Activated CD8-positive, alpha-beta memory T cell treated with anti-CD3 and anti-CD28 coated beads, Interleukin-2, amount 50 U/mL, for 24 hours (primary cell): Measurements from ENCODE around the gene ADAMTS18.

ENCODE experiments used
- DNase-seq: peaks from one replicate; pipeline ENCODE4 v3.0.0-alpha.2; 2020; ENCODE audit errors: extremely low read depth

ADAMTS18 gene

GRCh38 chr16:77437859-77438258 lies 3.0 kb upstream of the ADAMTS18 start:
- no peak for DNase-seq

- DNase-seq: no peak
Measured at GRCh38 chr16:77435272-77435820, 512 bp upstream of the ADAMTS18 start.

GRCh38 chr16:77434022-77434529 lies 758 bp downstream of the ADAMTS18 start:
- no peak for DNase-seq

- no peak for DNase-seq
Measured at GRCh38 chr16:77433146-77433545, 1.7 kb downstream of the ADAMTS18 start.

GRCh38 chr16:77432264-77432663 lies 2.6 kb downstream of the ADAMTS18 start:
- DNase-seq: no peak

- DNase-seq: no peak
Measured at GRCh38 chr16:77430787-77431585, 3.8 kb downstream of the ADAMTS18 start.

GRCh38 chr16:77430360-77430759 lies 4.5 kb downstream of the ADAMTS18 start:
- no peak for DNase-seq

- no peak for DNase-seq
Measured at GRCh38 chr16:77424871-77425604, 9.8 kb downstream of the ADAMTS18 start.

- DNase-seq: no peak
Measured at GRCh38 chr16:77422196-77422784, 12.5 kb downstream of the ADAMTS18 start.

GRCh38 chr16:77416939-77417480 lies 17.8 kb downstream of the ADAMTS18 start:
- DNase-seq: no peak

GRCh38 chr16:77414752-77415231 lies 20.0 kb downstream of the ADAMTS18 start:
- DNase-seq: no peak

- no peak for DNase-seq
Measured at GRCh38 chr16:77410449-77410848, 24.4 kb downstream of the ADAMTS18 start.

GRCh38 chr16:77409311-77409710 lies 25.5 kb downstream of the ADAMTS18 start:
- DNase-seq: no peak

GRCh38 chr16:77408607-77409006 lies 26.2 kb downstream of the ADAMTS18 start:
- DNase-seq: no peak

GRCh38 chr16:77406680-77407079 lies 28.2 kb downstream of the ADAMTS18 start:
- DNase-seq: no peak

- DNase-seq: no peak
Measured at GRCh38 chr16:77404775-77405174, 30.1 kb downstream of the ADAMTS18 start.

- DNase-seq: no peak
Measured at GRCh38 chr16:77403732-77404131, 31.1 kb downstream of the ADAMTS18 start.

- DNase-seq: no peak
Measured at GRCh38 chr16:77402672-77403071, 32.2 kb downstream of the ADAMTS18 start.

- no peak for DNase-seq
Measured at GRCh38 chr16:77402118-77402517, 32.7 kb downstream of the ADAMTS18 start.

- no peak for DNase-seq
Measured at GRCh38 chr16:77399546-77399945, 35.3 kb downstream of the ADAMTS18 start.

GRCh38 chr16:77399066-77399465 lies 35.8 kb downstream of the ADAMTS18 start:
- DNase-seq: no peak

- no peak for DNase-seq
Measured at GRCh38 chr16:77398495-77398894, 36.3 kb downstream of the ADAMTS18 start.
